ENCODE results near the gene TPPP2.

Gene TPPP2

DNA sequence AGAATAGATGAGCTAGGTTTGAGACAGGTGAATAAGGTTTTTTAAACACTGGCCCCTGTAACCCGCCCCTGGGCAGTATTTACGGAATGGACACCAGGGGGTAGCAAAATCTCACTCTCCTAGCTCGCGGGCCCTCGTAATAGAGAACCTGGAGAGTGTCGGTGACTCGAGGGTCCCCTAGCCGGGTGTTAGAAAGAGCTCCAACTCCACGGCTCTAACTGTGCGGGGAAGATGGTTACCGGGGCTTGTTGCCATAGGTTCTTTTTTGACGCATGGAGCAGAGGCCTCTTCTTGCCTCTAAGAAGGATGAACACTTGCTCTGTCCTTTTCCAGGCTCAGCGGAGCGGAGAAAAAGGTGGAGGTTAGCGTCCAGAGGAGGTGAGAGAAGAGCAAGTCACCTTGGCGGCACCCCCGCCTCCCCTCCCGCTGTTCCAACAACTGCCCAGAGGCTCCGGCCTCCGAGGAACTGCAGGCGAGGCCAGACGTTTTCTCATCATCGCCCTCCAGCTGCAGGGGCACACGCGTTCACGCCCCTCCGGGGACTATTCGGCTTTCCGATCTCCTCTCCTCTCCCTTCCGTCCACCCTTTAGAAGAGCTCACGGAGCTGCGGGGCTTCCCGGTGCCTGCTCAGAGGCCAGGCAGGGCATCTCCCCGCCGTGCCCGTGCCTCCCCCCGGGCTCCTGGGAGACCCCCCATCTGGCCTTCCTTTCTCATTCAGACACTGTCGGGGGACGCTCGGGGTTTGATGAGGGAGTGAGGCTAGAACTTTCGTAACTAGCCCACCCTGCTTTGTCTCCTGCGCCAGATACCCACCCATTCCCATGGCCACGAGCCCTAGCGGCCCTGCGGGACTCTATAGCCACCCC, 38.7 kb downstream of the TPPP2 start:
- H3K4me3 ChIP-seq (ENCODE audit: low read length in 2 of 2): peak overlapping the region; percentile 52 to 70
- H3K9me3 ChIP-seq (ENCODE audit: control insufficient read depth in 2 of 2, low read length in 2 of 2): no peaks in the 10 kb centered on the region
- H3K27me3 ChIP-seq (ENCODE audit: control insufficient read depth in 2 of 2, insufficient read depth in 2 of 2, low read length in 2 of 2): no peaks in the 10 kb centered on the region
- H3K9ac ChIP-seq (ENCODE audit: low read depth in 1 of 2, low read length in 2 of 2): peak overlapping the region; percentile 68 to 83
- H3K27ac ChIP-seq (ENCODE audit: low read depth in 2 of 2, low read length in 2 of 2): peak overlapping the region; percentile 18 to 93
- H3K36me3 ChIP-seq (ENCODE audit: control insufficient read depth in 2 of 2, insufficient read depth in 2 of 2, low read length in 2 of 2): peaks cover 6 to 8% of the 10 kb centered on the region in 2 donors
- peaks cover 33% of the 10 kb centered on the region in 2 donors for H3K4me1 ChIP-seq (ENCODE audit: control insufficient read depth in 2 of 2, insufficient read depth in 2 of 2, low read length in 2 of 2)

GRCh38 chr14:21069388-21070082, 39.5 kb downstream of the TPPP2 start:
- Histone ChIP-seq H3K4me3 (ENCODE audit: low read length in 2 of 2) (peak overlapping the region; percentile 52 to 70), H3K27ac (ENCODE audit: low read depth in 2 of 2, low read length in 2 of 2) (peak overlapping the region; percentile 18 to 93), H3K27me3 (ENCODE audit: control insufficient read depth in 2 of 2, insufficient read depth in 2 of 2, low read length in 2 of 2) (no peaks in the 10 kb centered on the region), H3K4me1 (ENCODE audit: control insufficient read depth in 2 of 2, insufficient read depth in 2 of 2, low read length in 2 of 2) (peaks cover 33% of the 10 kb centered on the region in 2 donors), H3K9me3 (ENCODE audit: control insufficient read depth in 2 of 2, low read length in 2 of 2) (no peaks in the 10 kb centered on the region), H3K9ac (ENCODE audit: low read depth in 1 of 2, low read length in 2 of 2) (peak overlapping the region; percentile 68 to 83), H3K36me3 (ENCODE audit: control insufficient read depth in 2 of 2, insufficient read depth in 2 of 2, low read length in 2 of 2) (peaks cover 7 to 10% of the 10 kb centered on the region in 2 donors)

- H3K27me3 ChIP-seq (ENCODE audit: control insufficient read depth in 2 of 2, insufficient read depth in 2 of 2, low read length in 2 of 2): no peaks in the 10 kb centered on the region
- peak within 1 kb of the TSS; percentile 86 to 87 for H3K4me3 ChIP-seq (ENCODE audit: low read length in 2 of 2)
- H3K4me1 ChIP-seq (ENCODE audit: control insufficient read depth in 2 of 2, insufficient read depth in 2 of 2, low read length in 2 of 2): peaks cover 33% of the 10 kb centered on the region in 2 donors
- peaks cover 8 to 16% of the 10 kb centered on the region in 2 donors for H3K36me3 ChIP-seq (ENCODE audit: control insufficient read depth in 2 of 2, insufficient read depth in 2 of 2, low read length in 2 of 2)
- H3K9me3 ChIP-seq (ENCODE audit: control insufficient read depth in 2 of 2, low read length in 2 of 2): no peaks in the 10 kb centered on the region
- peak within 1 kb of the TSS; percentile 83 to 93 for H3K27ac ChIP-seq (ENCODE audit: low read depth in 2 of 2, low read length in 2 of 2)
- H3K9ac ChIP-seq (ENCODE audit: low read depth in 1 of 2, low read length in 2 of 2): peak within 1 kb of the TSS; percentile 83 to 89
Measured at GRCh38 chr14:21070083-21070609, 40.1 kb downstream of the TPPP2 start, which contains the start of gene ARHGEF40. Gene ARHGEF40 (plus strand): TSS chr14:21070304. CDS start chr14:21070397, 93 bp downstream.

DNA sequence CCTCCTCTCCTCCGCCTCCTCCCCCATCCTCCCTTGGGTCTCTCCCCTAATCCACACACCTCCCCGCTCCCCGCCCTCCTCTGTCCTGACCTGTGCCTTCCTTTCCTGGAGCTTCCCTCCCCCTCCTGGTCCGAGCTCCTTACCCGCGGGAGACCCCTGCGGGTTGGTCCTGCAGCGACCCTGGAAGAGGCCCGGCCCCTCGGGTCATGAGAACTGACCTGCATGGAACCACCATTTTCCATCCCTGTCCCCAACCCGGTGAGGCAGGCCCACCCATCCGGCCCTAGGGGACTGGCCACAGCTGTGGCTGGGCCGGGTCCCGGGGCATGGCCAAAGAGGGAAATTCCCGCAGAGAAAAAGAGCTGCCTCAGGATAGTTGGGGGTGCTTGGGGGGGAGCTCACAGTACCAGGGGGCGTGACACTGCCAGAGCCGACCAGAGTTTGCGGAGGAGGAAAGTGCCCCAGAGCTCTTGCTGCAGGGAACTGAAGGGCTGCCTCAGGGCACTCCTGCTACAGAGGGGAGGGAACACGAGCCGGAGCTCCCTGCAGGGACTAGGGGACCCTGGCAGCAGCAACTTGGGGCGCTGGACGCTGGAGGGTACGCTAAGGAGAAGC, 40.7 kb downstream of the TPPP2 start:
- H3K36me3 ChIP-seq (ENCODE audit: control insufficient read depth in 2 of 2, insufficient read depth in 2 of 2, low read length in 2 of 2): peaks cover 13 to 22% of the 10 kb centered on the region in 2 donors
- peak overlapping the region; percentile 83 to 89 for H3K9ac ChIP-seq (ENCODE audit: low read depth in 1 of 2, low read length in 2 of 2)
- H3K27me3 ChIP-seq (ENCODE audit: control insufficient read depth in 2 of 2, insufficient read depth in 2 of 2, low read length in 2 of 2): no peaks in the 10 kb centered on the region
- no peaks in the 10 kb centered on the region for H3K9me3 ChIP-seq (ENCODE audit: control insufficient read depth in 2 of 2, low read length in 2 of 2)
- H3K4me3 ChIP-seq (ENCODE audit: low read length in 2 of 2): peak overlapping the region; percentile 86 to 87
- peak overlapping the region; percentile 83 to 93 for H3K27ac ChIP-seq (ENCODE audit: low read depth in 2 of 2, low read length in 2 of 2)
- peaks cover 33% of the 10 kb centered on the region in 2 donors for H3K4me1 ChIP-seq (ENCODE audit: control insufficient read depth in 2 of 2, insufficient read depth in 2 of 2, low read length in 2 of 2)

- peak overlapping the region; percentile 86 to 87 for H3K4me3 ChIP-seq (ENCODE audit: low read length in 2 of 2)
- H3K9ac ChIP-seq (ENCODE audit: low read depth in 1 of 2, low read length in 2 of 2): peak overlapping the region; percentile 83 to 89
- no peaks in the 10 kb centered on the region for H3K9me3 ChIP-seq (ENCODE audit: control insufficient read depth in 2 of 2, low read length in 2 of 2)
- H3K27ac ChIP-seq (ENCODE audit: low read depth in 2 of 2, low read length in 2 of 2): peak overlapping the region; percentile 83 to 93
- peaks cover 33% of the 10 kb centered on the region in 2 donors for H3K4me1 ChIP-seq (ENCODE audit: control insufficient read depth in 2 of 2, insufficient read depth in 2 of 2, low read length in 2 of 2)
- peaks cover 19 to 29% of the 10 kb centered on the region in 2 donors for H3K36me3 ChIP-seq (ENCODE audit: control insufficient read depth in 2 of 2, insufficient read depth in 2 of 2, low read length in 2 of 2)
- H3K27me3 ChIP-seq (ENCODE audit: control insufficient read depth in 2 of 2, insufficient read depth in 2 of 2, low read length in 2 of 2): no peaks in the 10 kb centered on the region
Measured at GRCh38 chr14:21071225-21072030, 41.4 kb downstream of the TPPP2 start.

- no peaks in the 10 kb centered on the region for H3K9me3 ChIP-seq (ENCODE audit: control insufficient read depth in 2 of 2, low read length in 2 of 2)
- H3K4me1 ChIP-seq (ENCODE audit: control insufficient read depth in 2 of 2, insufficient read depth in 2 of 2, low read length in 2 of 2): peaks cover 33% of the 10 kb centered on the region in 2 donors
- H3K4me3 ChIP-seq (ENCODE audit: low read length in 2 of 2): peak overlapping the region; percentile 86 to 87
- H3K36me3 ChIP-seq (ENCODE audit: control insufficient read depth in 2 of 2, insufficient read depth in 2 of 2, low read length in 2 of 2): peaks cover 22 to 34% of the 10 kb centered on the region in 2 donors
- peak overlapping the region; percentile 83 to 93 for H3K27ac ChIP-seq (ENCODE audit: low read depth in 2 of 2, low read length in 2 of 2)
- peak overlapping the region; percentile 9 to 83 for H3K9ac ChIP-seq (ENCODE audit: low read depth in 1 of 2, low read length in 2 of 2)
- H3K27me3 ChIP-seq (ENCODE audit: control insufficient read depth in 2 of 2, insufficient read depth in 2 of 2, low read length in 2 of 2): no peaks in the 10 kb centered on the region
Measured at GRCh38 chr14:21072031-21072473, 42.0 kb downstream of the TPPP2 start.

GRCh38 chr14:21072781-21073339, 42.8 kb downstream of the TPPP2 start:
- no peaks in the 10 kb centered on the region for H3K27me3 ChIP-seq (ENCODE audit: control insufficient read depth in 2 of 2, insufficient read depth in 2 of 2, low read length in 2 of 2)
- peak overlapping the region in 1 of 2 donors; percentile 20 for H3K27ac ChIP-seq (ENCODE audit: low read depth in 2 of 2, low read length in 2 of 2)
- no peaks in the 10 kb centered on the region for H3K9me3 ChIP-seq (ENCODE audit: control insufficient read depth in 2 of 2, low read length in 2 of 2)
- peaks cover 28 to 42% of the 10 kb centered on the region in 2 donors for H3K36me3 ChIP-seq (ENCODE audit: control insufficient read depth in 2 of 2, insufficient read depth in 2 of 2, low read length in 2 of 2)
- H3K9ac ChIP-seq (ENCODE audit: low read depth in 1 of 2, low read length in 2 of 2): no peak overlapping the region
- H3K4me1 ChIP-seq (ENCODE audit: control insufficient read depth in 2 of 2, insufficient read depth in 2 of 2, low read length in 2 of 2): peaks cover 33% of the 10 kb centered on the region in 2 donors
- no peak overlapping the region for H3K4me3 ChIP-seq (ENCODE audit: low read length in 2 of 2)

DNA sequence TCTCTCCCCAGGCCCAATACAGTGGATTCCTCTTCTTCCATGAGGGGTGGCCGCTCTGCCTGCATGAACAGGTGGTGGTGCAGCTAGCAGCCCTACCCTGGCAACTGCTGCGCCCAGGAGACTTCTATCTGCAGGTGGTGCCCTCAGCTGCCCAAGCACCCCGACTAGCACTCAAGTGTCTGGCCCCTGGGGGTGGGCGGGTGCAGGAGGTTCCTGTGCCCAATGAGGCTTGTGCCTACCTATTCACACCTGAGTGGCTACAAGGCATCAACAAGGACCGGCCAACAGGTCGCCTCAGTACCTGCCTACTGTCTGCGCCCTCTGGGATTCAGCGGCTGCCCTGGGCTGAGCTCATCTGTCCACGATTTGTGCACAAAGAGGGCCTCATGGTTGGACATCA, 43.9 kb downstream of the TPPP2 start:
- Histone ChIP-seq H3K27ac (ENCODE audit: low read depth in 2 of 2, low read length in 2 of 2) (no peak overlapping the region), H3K27me3 (ENCODE audit: control insufficient read depth in 2 of 2, insufficient read depth in 2 of 2, low read length in 2 of 2) (no peaks in the 10 kb centered on the region), H3K9ac (ENCODE audit: low read depth in 1 of 2, low read length in 2 of 2) (no peak overlapping the region), H3K36me3 (ENCODE audit: control insufficient read depth in 2 of 2, insufficient read depth in 2 of 2, low read length in 2 of 2) (peaks cover 38 to 52% of the 10 kb centered on the region in 2 donors), H3K9me3 (ENCODE audit: control insufficient read depth in 2 of 2, low read length in 2 of 2) (no peaks in the 10 kb centered on the region), H3K4me3 (ENCODE audit: low read length in 2 of 2) (no peak overlapping the region), H3K4me1 (ENCODE audit: control insufficient read depth in 2 of 2, insufficient read depth in 2 of 2, low read length in 2 of 2) (peaks cover 25 to 26% of the 10 kb centered on the region in 2 donors)

All from mucosa of rectum (tissue), 2 donors.